Ectodermal cell (in vitro differentiated cells): ENCODE data around the gene VGLL1. TPM values are rescaled to one million over a fixed set of nuclear protein-coding genes. Genes with fewer than 3 reads are reported as not detected.
A peak's percentile ranks its signal among the peaks of the same experiment; 100 is the strongest.

Experiments used
- H3K27ac ChIP-seq: 2 replicates; pipeline ENCODE4 v1.7.0; 2013; ENCODE audit warnings: mild to moderate bottlenecking, low read depth, low read length; ENCODE audit not compliant: insufficient read depth, poor library complexity, severe bottlenecking
- H3K27me3 ChIP-seq: 2 replicates; pipeline ENCODE4 v1.7.0; 2013; ENCODE audit warnings: mild to moderate bottlenecking, low read length; ENCODE audit not compliant: insufficient read depth, control insufficient read depth, poor library complexity, severe bottlenecking
- H3K36me3 ChIP-seq: one replicate; pipeline ENCODE4 v1.7.0; 2013; ENCODE audit warnings: low read length; ENCODE audit not compliant: control insufficient read depth, insufficient read depth
- H3K4me1 ChIP-seq: one replicate; pipeline ENCODE4 v1.7.0; 2013; ENCODE audit warnings: low read length; ENCODE audit not compliant: control insufficient read depth, insufficient read depth
- H3K4me3 ChIP-seq: 2 replicates; pipeline ENCODE4 v1.7.0; 2013; ENCODE audit warnings: low read depth, low read length, control low read depth; ENCODE audit not compliant: insufficient read depth
- H3K9me3 ChIP-seq: 2 replicates; pipeline ENCODE4 v1.7.0; 2013; ENCODE audit warnings: mild to moderate bottlenecking, low read length, moderate library complexity; ENCODE audit not compliant: control insufficient read depth
- WGBS, 2 experiments: methylation state at CpG; one replicate each; pipeline ENCODE4 v1.1.7; 2013; ENCODE audit warnings: missing lambda C conversion rate in 2 of 2; 5-methylcytosine and 5-hydroxymethylcytosine counted together
- polyA plus RNA-seq, 4 experiments: library from polyadenylated mRNA; stranded (reverse); fragments of 50-300 nt; gene quantifications; one replicate each; pipeline ENCODE4 v1.2.3, GENCODE V29; 2013

Gene VGLL1
- polyA plus RNA-seq (2013, experiment 1 of 4): not detected
- polyA plus RNA-seq (2013, experiment 2 of 4): not detected
- not detected for polyA plus RNA-seq (2013, experiment 3 of 4)
- polyA plus RNA-seq (2013, experiment 4 of 4): not detected

- Histone ChIP-seq H3K4me3 (no peak within 1 kb of the TSS), H3K36me3 (no peaks in the 10 kb centered on the region), H3K9me3 (no peaks in the 10 kb centered on the region), H3K27ac (no peak within 1 kb of the TSS), H3K27me3 (no peaks in the 10 kb centered on the region), H3K4me1 (no peaks in the 10 kb centered on the region)
- 87 to 98% methylated on average over 3 of the region's 3 CpGs for WGBS, 2 experiments
Measured at GRCh38 chrX:136531951-136532350, at the start of gene VGLL1. Gene VGLL1, plus strand, starts transcription at chrX:136532215. Its CDS starts 3,806 bp downstream, at chrX:136536021.

DNA sequence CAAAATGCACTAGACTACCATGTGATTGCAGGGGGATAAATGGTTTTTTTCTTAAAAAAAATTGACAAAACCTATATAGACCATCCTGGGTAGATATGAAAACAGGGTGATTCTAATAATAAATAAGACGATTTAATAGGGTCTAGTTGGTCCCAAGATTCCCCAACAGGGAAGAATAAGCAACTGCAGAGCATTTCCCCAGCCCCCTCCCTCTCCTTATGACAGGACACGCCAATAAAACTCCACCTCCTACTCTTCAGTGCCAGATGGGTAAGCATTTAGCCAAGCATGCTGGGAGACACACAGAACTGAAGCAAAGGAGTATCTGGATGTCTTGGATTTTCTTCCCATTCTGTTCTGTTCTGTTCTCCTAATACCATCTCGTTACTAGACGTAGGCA, 44.4 kb upstream of the VGLL1 start, which contains the start of gene BRS3:
Gene BRS3, plus strand, starts transcription at position 301 of the 400 bp plus-strand sequence. CDS start 168 bp downstream, outside the sequence.
- no peaks in the 10 kb centered on the region for H3K36me3 ChIP-seq
- no peak within 1 kb of the TSS for H3K4me3 ChIP-seq
- 50 to 84% methylated on average over 1 to 4 of the region's 4 CpGs for WGBS, 2 experiments
- no peaks in the 10 kb centered on the region for H3K9me3 ChIP-seq
- no peaks in the 10 kb centered on the region for H3K4me1 ChIP-seq
- no peak within 1 kb of the TSS for H3K27ac ChIP-seq
- H3K27me3 ChIP-seq: peaks cover 4% of the 10 kb centered on the region

DNA sequence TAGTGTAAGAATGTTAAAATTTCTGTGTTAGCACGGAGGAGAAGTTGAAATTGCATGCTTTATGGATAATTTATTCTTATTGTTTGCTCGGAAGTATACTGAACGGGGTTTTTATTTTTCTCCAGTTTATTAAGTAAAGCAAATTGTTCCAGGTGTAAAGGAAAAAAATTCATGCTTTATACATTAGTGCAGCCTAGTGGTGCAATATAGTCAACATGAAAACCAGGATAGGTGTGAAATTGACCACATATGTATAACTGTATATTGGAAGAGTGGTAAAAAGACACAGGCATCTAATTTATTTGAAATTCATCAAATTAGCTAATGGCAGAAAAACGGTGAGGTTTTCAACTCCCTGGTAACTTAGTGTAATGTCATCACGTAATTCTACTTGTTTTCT, 43.3 kb upstream of the VGLL1 start:
- Histone ChIP-seq H3K27me3 (peaks cover 4% of the 10 kb centered on the region), H3K9me3 (no peaks in the 10 kb centered on the region), H3K36me3 (no peaks in the 10 kb centered on the region), H3K4me1 (no peaks in the 10 kb centered on the region), H3K27ac (no peak overlapping the region), H3K4me3 (no peak overlapping the region)
- 62 to 70% methylated on average over 3 to 5 of the region's 5 CpGs for WGBS, 2 experiments

DNA sequence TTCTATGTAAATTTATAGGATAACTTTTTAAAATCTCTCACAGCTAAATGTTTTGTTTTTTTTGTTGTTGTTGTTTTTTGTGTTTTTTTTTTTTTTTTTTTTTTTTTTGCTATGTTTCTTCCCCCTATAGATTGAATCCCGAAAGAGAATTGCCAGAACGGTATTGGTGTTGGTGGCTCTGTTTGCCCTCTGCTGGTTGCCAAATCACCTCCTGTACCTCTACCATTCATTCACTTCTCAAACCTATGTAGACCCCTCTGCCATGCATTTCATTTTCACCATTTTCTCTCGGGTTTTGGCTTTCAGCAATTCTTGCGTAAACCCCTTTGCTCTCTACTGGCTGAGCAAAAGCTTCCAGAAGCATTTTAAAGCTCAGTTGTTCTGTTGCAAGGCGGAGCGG, 40.2 kb upstream of the VGLL1 start:
- no peaks in the 10 kb centered on the region for H3K9me3 ChIP-seq
- WGBS, 2 experiments: 72 to 74% methylated on average over 6 of the region's 6 CpGs
- no peaks in the 10 kb centered on the region for H3K4me1 ChIP-seq

DNA sequence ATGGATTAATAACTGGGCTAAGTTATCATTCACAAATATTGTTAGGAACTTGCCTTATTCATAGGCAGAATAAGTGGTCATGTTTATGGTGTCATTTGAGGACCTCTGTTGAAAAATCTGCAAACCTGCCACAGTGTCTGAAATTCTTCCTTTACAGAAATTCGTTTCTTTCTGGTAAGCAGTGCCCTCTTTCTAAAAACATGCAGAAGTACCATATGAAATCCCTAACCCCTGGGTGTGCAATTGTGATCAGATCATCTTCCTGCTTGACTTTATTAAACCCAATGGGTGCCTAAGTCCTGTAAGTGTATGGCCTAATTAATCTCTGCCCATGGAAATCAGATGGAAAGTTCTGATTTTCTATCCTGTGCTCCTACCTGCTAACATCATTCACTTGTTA, 39.0 kb upstream of the VGLL1 start:
- WGBS, 2 experiments: 67 to 80% methylated on average over 1 of the region's 1 CpG
- Histone ChIP-seq H3K4me3 (no peak overlapping the region), H3K36me3 (no peaks in the 10 kb centered on the region), H3K4me1 (no peaks in the 10 kb centered on the region), H3K27ac (no peak overlapping the region), H3K9me3 (no peaks in the 10 kb centered on the region), H3K27me3 (peaks cover 4% of the 10 kb centered on the region)

More for the DNA sequence above, 40.2 kb upstream of the VGLL1 start:
- H3K36me3 ChIP-seq: no peaks in the 10 kb centered on the region
- peaks cover 4% of the 10 kb centered on the region for H3K27me3 ChIP-seq
- H3K27ac ChIP-seq: no peak overlapping the region
- H3K4me3 ChIP-seq: no peak overlapping the region

DNA sequence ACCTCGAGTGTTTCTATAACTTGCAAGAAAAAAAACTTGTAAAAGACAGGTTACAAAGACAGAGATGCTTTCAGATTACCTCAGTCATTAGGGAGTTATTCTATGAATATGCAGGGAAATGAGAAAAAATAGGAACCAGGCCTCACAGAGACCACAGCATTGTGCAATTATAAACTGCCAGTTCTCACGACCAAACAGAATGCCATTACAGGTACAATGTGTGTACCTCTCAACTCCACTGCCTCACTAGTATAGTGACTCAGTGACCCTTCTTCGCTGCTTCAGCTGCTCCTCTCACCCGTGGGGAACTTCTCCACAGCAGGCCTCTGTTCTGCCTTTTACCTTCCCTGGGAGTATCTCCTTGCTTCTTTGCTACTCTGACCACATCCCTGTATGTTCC, 37.0 kb upstream of the VGLL1 start:
- Histone ChIP-seq H3K4me3 (no peak overlapping the region), H3K27ac (no peak overlapping the region), H3K27me3 (peaks cover under 1% of the 10 kb centered on the region), H3K4me1 (no peaks in the 10 kb centered on the region), H3K36me3 (no peaks in the 10 kb centered on the region), H3K9me3 (no peaks in the 10 kb centered on the region)
- 91 to 92% methylated on average over 3 to 4 of the region's 4 CpGs for whole genome bisulfite sequencing, 2 experiments

DNA sequence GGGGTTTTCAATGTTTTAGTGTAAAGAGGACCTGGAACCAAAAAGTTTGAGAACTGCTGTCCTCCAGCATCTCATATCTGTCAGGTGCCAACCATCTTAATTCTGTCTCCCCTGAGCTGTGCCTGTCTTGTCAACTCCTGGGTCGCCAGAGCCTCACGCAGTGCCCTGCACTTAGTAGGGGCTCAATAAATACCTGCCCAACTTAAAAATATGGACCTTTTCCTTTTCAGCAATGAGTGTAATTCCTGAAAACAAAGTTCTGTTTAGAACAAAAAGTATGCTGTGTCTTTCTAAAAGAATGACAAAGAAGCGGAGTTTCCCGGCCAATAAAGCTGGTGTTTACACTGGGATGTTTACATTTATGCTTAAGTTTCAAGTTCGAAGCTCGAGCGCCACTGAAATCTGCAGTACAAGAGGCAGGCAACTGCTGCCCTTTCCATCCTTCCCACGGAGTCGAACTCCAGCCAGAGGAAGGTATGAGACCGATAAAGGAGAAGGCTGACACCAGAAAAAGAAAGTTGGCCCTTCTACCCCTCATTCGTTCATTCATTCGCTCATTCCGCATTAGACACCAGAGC, 35.7 kb upstream of the VGLL1 start:
- Histone ChIP-seq H3K4me1 (no peaks in the 10 kb centered on the region), H3K9me3 (no peaks in the 10 kb centered on the region), H3K27me3 (no peaks in the 10 kb centered on the region), H3K36me3 (no peaks in the 10 kb centered on the region), H3K4me3 (peak overlapping the region; percentile 78), H3K27ac (peak overlapping the region; percentile 93)
- 7 to 9% methylated on average over 13 of the region's 13 CpGs for WGBS, 2 experiments

DNA sequence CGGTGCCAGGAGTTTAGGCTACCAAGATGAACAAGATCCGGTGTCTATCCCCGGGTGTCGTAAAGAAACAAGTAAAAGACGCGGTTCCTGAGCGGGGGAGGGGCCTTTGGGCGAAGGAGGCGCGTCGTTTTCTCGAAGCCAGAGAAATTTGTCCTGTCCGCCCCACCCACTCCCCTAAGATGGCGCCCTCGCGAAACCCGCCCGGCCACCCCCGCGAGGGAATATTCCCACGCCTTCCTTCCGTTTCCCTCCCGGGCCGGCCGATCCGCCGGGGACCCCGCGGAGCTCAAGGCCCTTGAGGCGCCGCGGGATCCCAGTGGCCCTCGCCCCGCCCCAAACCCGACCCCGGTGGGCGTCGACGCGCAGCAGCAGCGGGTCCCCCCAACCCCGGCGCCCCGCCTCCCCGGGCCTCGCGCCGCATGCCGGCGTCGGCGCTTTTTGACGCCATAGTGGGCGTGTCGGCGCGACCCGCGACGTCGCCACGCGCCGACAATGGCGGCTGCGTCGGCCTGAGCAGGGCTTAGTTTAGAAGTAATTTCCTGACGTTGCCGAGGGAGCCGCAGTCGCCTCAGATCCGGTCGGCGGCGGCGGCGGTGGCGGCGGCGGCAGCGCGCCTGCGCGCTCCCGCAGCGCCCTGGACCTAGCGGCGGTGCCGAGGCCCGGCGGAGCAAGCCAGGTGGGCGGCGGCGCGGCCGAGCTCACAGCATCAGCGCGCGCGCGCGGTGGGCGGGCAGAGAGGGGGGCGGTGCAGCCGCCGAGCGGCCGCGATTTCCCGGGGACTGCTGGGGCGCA, 35.1 kb upstream of the VGLL1 start:
- WGBS, 2 experiments: 0% methylated on average over 109 to 111 of the region's 111 CpGs
- peak overlapping the region; percentile 93 for H3K27ac ChIP-seq

DNA sequence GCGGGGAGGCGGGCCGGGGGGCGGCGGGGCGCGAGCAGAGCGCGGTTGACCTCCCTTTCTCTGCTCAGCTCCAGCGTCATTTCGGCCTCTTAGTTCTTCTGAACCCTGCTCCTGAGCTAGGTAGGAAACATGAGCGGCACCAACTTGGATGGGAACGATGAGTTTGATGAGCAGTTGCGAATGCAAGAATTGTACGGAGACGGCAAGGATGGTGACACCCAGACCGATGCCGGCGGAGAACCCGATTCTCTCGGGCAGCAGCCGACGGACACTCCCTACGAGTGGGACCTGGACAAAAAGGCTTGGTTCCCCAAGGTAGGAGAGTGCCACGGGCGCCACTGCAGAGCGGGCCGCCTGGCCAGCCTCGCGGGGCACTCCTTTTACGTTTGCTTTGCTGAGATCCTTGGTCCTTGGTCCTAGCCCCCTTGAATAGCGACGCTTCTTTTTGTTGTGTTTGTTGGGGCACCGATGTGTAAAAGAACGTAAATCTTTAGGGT, 34.4 kb upstream of the VGLL1 start, which contains the start of gene HTATSF1:
Gene HTATSF1, plus strand, starts transcription at position 37 of the 497 bp plus-strand sequence. Its CDS starts 93 bp downstream, at position 130.
- H3K4me1 ChIP-seq: no peaks in the 10 kb centered on the region

More for the DNA sequence above, 35.1 kb upstream of the VGLL1 start:
- H3K27me3 ChIP-seq: no peaks in the 10 kb centered on the region
- H3K36me3 ChIP-seq: no peaks in the 10 kb centered on the region
- peak overlapping the region; percentile 78 for H3K4me3 ChIP-seq
- no peaks in the 10 kb centered on the region for H3K4me1 ChIP-seq
- H3K9me3 ChIP-seq: no peaks in the 10 kb centered on the region

GRCh38 chrX:136519069-136519468, 12.9 kb upstream of the VGLL1 start:
- H3K4me1 ChIP-seq: no peaks in the 10 kb centered on the region
- no peaks in the 10 kb centered on the region for H3K36me3 ChIP-seq
- WGBS, 2 experiments: 85 to 86% methylated on average over 3 to 4 of the region's 5 CpGs
- H3K27ac ChIP-seq: no peak overlapping the region
- no peaks in the 10 kb centered on the region for H3K27me3 ChIP-seq
- no peaks in the 10 kb centered on the region for H3K9me3 ChIP-seq
- H3K4me3 ChIP-seq: no peak overlapping the region

More for the DNA sequence above, 34.4 kb upstream of the VGLL1 start, which contains the start of gene HTATSF1:
- Histone ChIP-seq H3K36me3 (no peaks in the 10 kb centered on the region), H3K27ac (peak within 1 kb of the TSS; percentile 93), H3K9me3 (no peaks in the 10 kb centered on the region), H3K27me3 (no peaks in the 10 kb centered on the region), H3K4me3 (peak within 1 kb of the TSS; percentile 78)
- 0% methylated on average over 33 to 35 of the region's 35 CpGs for WGBS, 2 experiments
